Prostate gland (tissue), 2 donors: ENCODE data around the gene RSRC1.

Experiments used
- POLR2A ChIP-seq: fragments of 450-650 bp; IDR thresholded peaks from one replicate; pipeline ENCODE4 v1.6.1; 2016; ENCODE audit warnings: antibody characterized with exemption, mild to moderate bottlenecking
- POLR2AphosphoS5 ChIP-seq: sonication (generic); formaldehyde crosslinking; IDR thresholded peaks from one replicate; pipeline ENCODE4 v1.6.1; 2017; ENCODE audit warnings: antibody characterized with exemption
- TF ChIP-seq, protein P1 (sequence below), 4 experiments: fragments of 200-600 bp in 2 of 4; fragments of 450-650 bp in 2 of 4; sonication (generic) in 2 of 4; IDR thresholded peaks; 1 replicate in 3 of 4; 2 replicates in 1 of 4; pipeline ENCODE4 v1.5.1; 2016 to 2019; ENCODE audit warnings: antibody characterized with exemption in 4 of 4, mild to moderate bottlenecking in 2 of 4, moderate library complexity in 2 of 4

DNA sequence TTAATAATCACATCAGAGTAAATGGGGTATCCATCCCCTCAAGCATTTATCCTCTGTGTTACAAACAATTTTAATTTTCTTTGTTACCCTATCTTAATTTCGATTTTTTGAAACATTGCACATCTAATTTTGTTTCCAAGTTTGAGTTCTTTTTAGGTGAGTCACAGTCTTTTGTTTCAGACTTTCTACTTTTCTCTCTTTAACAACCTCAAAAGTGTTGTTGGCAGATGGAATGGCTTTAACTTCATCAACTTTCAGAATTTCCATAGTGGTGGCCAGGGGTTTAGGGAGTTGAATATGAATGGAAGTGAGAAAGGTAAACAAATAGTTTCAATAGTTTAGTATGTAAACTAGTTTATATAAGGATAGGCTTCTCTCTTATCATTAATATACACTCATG lies 238.1 kb downstream of the RSRC1 start:
- TF ChIP-seq, protein P1, sequence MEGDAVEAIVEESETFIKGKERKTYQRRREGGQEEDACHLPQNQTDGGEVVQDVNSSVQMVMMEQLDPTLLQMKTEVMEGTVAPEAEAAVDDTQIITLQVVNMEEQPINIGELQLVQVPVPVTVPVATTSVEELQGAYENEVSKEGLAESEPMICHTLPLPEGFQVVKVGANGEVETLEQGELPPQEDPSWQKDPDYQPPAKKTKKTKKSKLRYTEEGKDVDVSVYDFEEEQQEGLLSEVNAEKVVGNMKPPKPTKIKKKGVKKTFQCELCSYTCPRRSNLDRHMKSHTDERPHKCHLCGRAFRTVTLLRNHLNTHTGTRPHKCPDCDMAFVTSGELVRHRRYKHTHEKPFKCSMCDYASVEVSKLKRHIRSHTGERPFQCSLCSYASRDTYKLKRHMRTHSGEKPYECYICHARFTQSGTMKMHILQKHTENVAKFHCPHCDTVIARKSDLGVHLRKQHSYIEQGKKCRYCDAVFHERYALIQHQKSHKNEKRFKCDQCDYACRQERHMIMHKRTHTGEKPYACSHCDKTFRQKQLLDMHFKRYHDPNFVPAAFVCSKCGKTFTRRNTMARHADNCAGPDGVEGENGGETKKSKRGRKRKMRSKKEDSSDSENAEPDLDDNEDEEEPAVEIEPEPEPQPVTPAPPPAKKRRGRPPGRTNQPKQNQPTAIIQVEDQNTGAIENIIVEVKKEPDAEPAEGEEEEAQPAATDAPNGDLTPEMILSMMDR (IDR thresholded peaks at IDR 0.05) = no peak
- no peak for TF ChIP-seq POLR2A
- no peak for TF ChIP-seq POLR2AphosphoS5
